HCT116 (cell line): ENCODE data around the gene ING3. TPM values are rescaled to one million over a fixed set of nuclear protein-coding genes. Genes with fewer than 3 reads are reported as not detected.

Experiments
- ATAC-seq: fragments of 200-7000 bp; cut with Tn5 transposase; 2 replicates; pipeline ENCODE4 v1.9.1; 2020; ENCODE audit warnings: mild to moderate bottlenecking, moderate library complexity
- BruUV-seq: library from RNA; stranded (reverse); fragments of 400-500 nt; replicated peaks from 2 replicates; lab custom pipeline; 2021; lab: Mats Ljungman, UMichigan
- CTCF ChIA-PET: fragments of 300-600 bp; sonication (Branson Sonifier 250); formaldehyde crosslinking; loops from one replicate; lab custom pipeline; 2021; ENCODE audit warnings: antibody characterized with exemption; lab: Charles Lee
- POLR2A ChIA-PET: fragments of 300-600, 350-600 bp; sonication (Branson Sonifier 250); formaldehyde crosslinking; loops from one replicate; lab custom pipeline; 2021; ENCODE audit warnings: antibody characterized with exemption; lab: Charles Lee
- RAD21 ChIA-PET, 2 experiments: fragments of 300-600 bp; sonication (Branson Sonifier 250); formaldehyde crosslinking; loops; one replicate each; lab custom pipeline; 2023; ENCODE audit warnings: low total read pairs in 2 of 2; ENCODE audit not compliant: uncharacterized antibody in 2 of 2, unreplicated experiment in 2 of 2, low non-redundant PET in 1 of 2; lab: Charles Lee
- DNase-seq: peaks from one replicate; pipeline ENCODE4 v3.0.0-alpha.2; 2010; ENCODE audit warnings: low read depth, low spot score
- H2AFZ ChIP-seq: fragments of 200-600 bp; shearing (Covaris generic), sonication (generic); 2 replicates; pipeline ENCODE4 v1.6.1; 2017; ENCODE audit warnings: low read depth, mixed run types, mixed read lengths, antibody characterized with exemption, low read length; ENCODE audit not compliant: poor library complexity, severe bottlenecking
- H3K27ac ChIP-seq: 2 replicates; pipeline ENCODE4 v1.5.1; 2012; ENCODE audit warnings: low read depth, low read length
- H3K27me3 ChIP-seq: fragments of 200-600 bp; sonication (generic); 2 replicates; pipeline ENCODE4 v1.6.1; 2016; ENCODE audit warnings: mixed run types, low read length, mixed read lengths; ENCODE audit not compliant: insufficient read depth
- H3K36me3 ChIP-seq, 2 experiments: fragments of 200-500 bp in 1 of 2; fragments of 200-600 bp in 1 of 2; sonication (Bioruptor generic) in 1 of 2; sonication (generic) in 1 of 2; 2 replicates each; pipeline versions ENCODE4 v1.5.1 to v1.6.1; 2014 to 2016; ENCODE audit warnings: low read length in 2 of 2, inconsistent platforms in 1 of 2, mixed read lengths in 1 of 2, mixed run types in 1 of 2; ENCODE audit not compliant: insufficient read depth in 2 of 2, control insufficient read depth in 1 of 2
- H3K4me1 ChIP-seq, 2 experiments: fragments of 200-600 bp in 1 of 2; sonication (generic) in 1 of 2; 2 replicates each; pipeline versions ENCODE4 v1.5.1 to v1.6.1; 2012 to 2017; ENCODE audit warnings: low read length in 2 of 2, inconsistent platforms in 1 of 2, mild to moderate bottlenecking in 1 of 2, mixed read lengths in 1 of 2, mixed run types in 1 of 2, moderate library complexity in 1 of 2; ENCODE audit not compliant: insufficient read depth in 2 of 2, control insufficient read depth in 1 of 2
- H3K4me2 ChIP-seq: fragments of 200-600 bp; sonication (generic); 2 replicates; pipeline ENCODE4 v1.6.1; 2017; ENCODE audit warnings: mixed run types, low read length, mixed read lengths
- H3K4me3 ChIP-seq, 2 experiments: fragments of 200-600 bp in 1 of 2; sonication (generic) in 1 of 2; replicated peaks in 1 of 2; 2 replicates each; pipeline ENCODE4 v1.5.1; 2011 to 2016; ENCODE audit warnings: low read length in 2 of 2, control low read depth in 1 of 2, low read depth in 1 of 2, mild to moderate bottlenecking in 1 of 2, mixed read lengths in 1 of 2, mixed run types in 1 of 2
- H3K79me2 ChIP-seq: fragments of 200-600 bp; sonication (generic); 2 replicates; pipeline ENCODE4 v1.6.1; 2017; ENCODE audit warnings: mild to moderate bottlenecking, mixed run types, low read length, moderate library complexity, mixed read lengths; ENCODE audit not compliant: insufficient read depth
- H3K9ac ChIP-seq: fragments of 200-600 bp; sonication (generic); 2 replicates; pipeline ENCODE4 v1.6.1; 2016; ENCODE audit warnings: low read length, mixed read lengths
- H3K9me2 ChIP-seq: fragments of 200-600 bp; sonication (generic), shearing (Covaris generic); 2 replicates; pipeline ENCODE4 v1.6.1; 2017; ENCODE audit warnings: mixed run types, mild to moderate bottlenecking, moderate library complexity; ENCODE audit not compliant: insufficient read depth
- H3K9me3 ChIP-seq, 2 experiments: fragments of 200-500 bp in 1 of 2; fragments of 200-600 bp in 1 of 2; sonication (Bioruptor generic) in 1 of 2; sonication (generic) in 1 of 2; 2 replicates each; pipeline ENCODE4 v1.6.1; 2014 to 2017; ENCODE audit warnings: low read length in 2 of 2, mixed read lengths in 2 of 2, inconsistent platforms in 1 of 2, low read depth in 1 of 2, mild to moderate bottlenecking in 1 of 2, mixed run types in 1 of 2, moderate library complexity in 1 of 2; ENCODE audit not compliant: control insufficient read depth in 1 of 2, insufficient read depth in 1 of 2
- H4K20me1 ChIP-seq: fragments of 200-600 bp; sonication (generic), shearing (Covaris generic); 2 replicates; pipeline ENCODE4 v1.6.1; 2017; ENCODE audit warnings: mixed run types, mild to moderate bottlenecking, moderate library complexity; ENCODE audit not compliant: insufficient read depth
- ATF3 ChIP-seq: IDR thresholded peaks from 2 replicates; pipeline ENCODE4 v1.6.1; 2012
- CBX3 ChIP-seq: IDR thresholded peaks from 2 replicates; pipeline ENCODE4 v1.6.1; 2012; ENCODE audit warnings: low read depth
- CTCF ChIP-seq, 3 experiments: fragments of 200-600 bp in 1 of 3; sonication (generic) in 1 of 3; IDR thresholded peaks in 2 of 3; conservative IDR thresholded peaks in 1 of 3; 2 replicates each; pipeline ENCODE4 v1.5.1; 2012 to 2017; ENCODE audit warnings: low read depth in 2 of 3, low read length in 2 of 3, antibody characterized with exemption in 1 of 3, borderline replicate concordance in 1 of 3, control low read depth in 1 of 3, mild to moderate bottlenecking in 1 of 3, mixed read lengths in 1 of 3, mixed run types in 1 of 3, moderate library complexity in 1 of 3; ENCODE audit not compliant: insufficient read depth in 1 of 3
- ELF1 ChIP-seq: IDR thresholded peaks from 2 replicates; pipeline ENCODE4 v1.6.1; 2012; ENCODE audit warnings: low read depth, borderline replicate concordance
- EZH2phosphoT487 ChIP-seq: fragments of 200-600 bp; IDR thresholded peaks from 2 replicates; pipeline ENCODE4 v1.6.1; 2018; ENCODE audit warnings: antibody characterized with exemption, borderline replicate concordance
- FOSL1 ChIP-seq: IDR thresholded peaks from 2 replicates; pipeline ENCODE4 v1.6.1; 2012; ENCODE audit warnings: low read depth
- JUND ChIP-seq: IDR thresholded peaks from 2 replicates; pipeline ENCODE4 v1.6.1; 2012
- MAX ChIP-seq: IDR thresholded peaks from 2 replicates; pipeline ENCODE4 v1.6.1; 2012
- POLR2A ChIP-seq: IDR thresholded peaks from 2 replicates; pipeline ENCODE4 v1.7.0; 2011; ENCODE audit warnings: borderline replicate concordance; ENCODE audit not compliant: insufficient read depth, insufficient read length; ENCODE audit errors: extremely low read depth
- RAD21 ChIP-seq: IDR thresholded peaks from 2 replicates; pipeline ENCODE4 v1.6.1; 2012; ENCODE audit warnings: low read depth, mild to moderate bottlenecking
- REST ChIP-seq: IDR thresholded peaks from 2 replicates; pipeline ENCODE4 v1.6.1; 2012; ENCODE audit warnings: low read depth
- SRF ChIP-seq: IDR thresholded peaks from 2 replicates; pipeline ENCODE4 v1.6.1; 2012; ENCODE audit warnings: low read depth
- TCF7L2 ChIP-seq: IDR thresholded peaks from 2 replicates; pipeline ENCODE4 v1.7.0; 2011; ENCODE audit warnings: borderline replicate concordance, inconsistent platforms; ENCODE audit not compliant: insufficient read depth, insufficient read length; ENCODE audit errors: extremely low read depth
- YY1 ChIP-seq: IDR thresholded peaks from 2 replicates; pipeline ENCODE4 v1.6.1; 2011; ENCODE audit warnings: low read length, low read depth, moderate library complexity, mild to moderate bottlenecking; ENCODE audit not compliant: insufficient replicate concordance; ENCODE audit errors: extremely low read depth
- ZFX ChIP-seq: fragments of 450-650 bp; IDR thresholded peaks from 2 replicates; pipeline ENCODE4 v1.6.1; 2017
- ZNF274 ChIP-seq: fragments of 200-500 bp; sonication (Bioruptor generic); IDR thresholded peaks from 2 replicates; pipeline ENCODE4 v1.6.1; 2014; ENCODE audit warnings: mild to moderate bottlenecking, low read depth, low read length, inconsistent platforms
- intact Hi-C: fragments of 100-400 bp; cut with micrococcal nuclease; formaldehyde crosslinking; loops from 2 replicates; pipeline ENCODE4 v1.10.0; 2022
- total RNA-seq: library from RNA; stranded (reverse); gene quantifications from one replicate; pipeline ENCODE4 v1.2.1, GENCODE V29; 2021; ENCODE audit not compliant: unreplicated experiment

ING3 gene
- total RNA-seq, 1 experiment from 2014 or later, result 16.2 TPM

- Histone ChIP-seq H4K20me1 (no peaks in the 10 kb centered on the region), H3K9me3 (no peaks in the 10 kb centered on the region), H3K4me3 (no peak overlapping the region), H3K9ac (no peak overlapping the region), H3K9me2 (no peaks in the 10 kb centered on the region), H3K27ac (no peak overlapping the region), H2AFZ (no peak overlapping the region), H3K4me1 (no peaks in the 10 kb centered on the region), H3K4me2 (no peak overlapping the region), H3K27me3 (no peaks in the 10 kb centered on the region), H3K79me2 (no peaks in the 10 kb centered on the region), H3K36me3 (no peaks in the 10 kb centered on the region)
- RAD21 ChIA-PET, result no interaction called here
- BruUV-seq, result no TSS peak
- TF ChIP-seq YY1 (no peak), REST (no peak), CBX3 (no peak), SRF (no peak), ELF1 (no peak), ATF3 (no peak), EZH2phosphoT487 (no peak), ZNF274 (no peak), RAD21 (no peak), JUND (no peak), CTCF (IDR thresholded peaks at IDR 0.05 in 2 of 3, conservative IDR thresholded peaks at IDR 0.05 in 1 of 3; ENCODE audit: borderline replicate concordance in 1 of 3, insufficient read depth in 1 of 3, low read depth in 2 of 3, low read length in 2 of 3) (no peak), TCF7L2 (no peak), ZFX (no peak), POLR2A (no peak), FOSL1 (no peak), MAX (no peak)
- intact Hi-C loops, result no loop called here
- POLR2A ChIA-PET, result no interaction called here
- DNase-seq (no peak), ATAC-seq (no peak)
- CTCF ChIA-PET, result no interaction called here
Observed at GRCh38 chr7:120924837-120925236, 25.7 kb upstream of the ING3 start.
